GM19193 (cell line): Measurements from ENCODE around the gene SEMA6A.

Experiments used
- POLR2A ChIP-seq: IDR thresholded peaks from 4 replicates; pipeline ENCODE4 v1.6.1; 2011; ENCODE audit not compliant: insufficient read depth, insufficient read length; ENCODE audit errors: extremely low read depth

Gene SEMA6A

GRCh38 chr5:116506488-116506887 is 68.1 kb downstream of the SEMA6A start:
- no peak for TF ChIP-seq POLR2A

DNA sequence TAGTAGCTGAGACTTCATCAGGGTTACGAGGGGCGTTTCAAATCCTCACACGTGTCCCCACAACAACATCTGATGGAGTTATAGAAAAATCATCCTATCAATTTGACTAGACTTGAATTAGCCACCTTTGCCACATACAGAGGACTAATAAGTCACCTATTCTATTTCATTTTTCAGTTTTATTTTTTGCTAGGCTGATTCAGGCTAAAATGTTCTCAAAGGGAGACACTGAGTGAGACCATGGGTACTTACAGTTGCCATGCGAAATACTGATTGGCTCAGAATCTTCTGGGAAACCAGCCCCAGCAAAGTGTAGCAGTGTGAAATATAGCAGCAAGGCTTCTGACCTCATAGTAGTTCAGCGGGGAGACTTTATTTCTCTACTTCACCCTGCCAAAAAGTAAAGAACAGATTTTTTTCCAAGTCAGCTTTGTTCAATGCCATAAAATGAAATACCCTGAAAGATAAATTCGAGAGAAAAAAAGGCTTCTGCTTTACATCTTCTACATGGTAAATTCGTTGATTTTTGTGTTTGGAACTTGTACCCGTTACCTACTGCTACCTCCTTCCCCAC is 69.9 kb downstream of the SEMA6A start:
- no peak for TF ChIP-seq POLR2A

GRCh38 chr5:116502616-116503015 is 72.0 kb downstream of the SEMA6A start:
- TF ChIP-seq POLR2A: no peak

- no peak for TF ChIP-seq POLR2A
These were observed 72.5 kb downstream of the SEMA6A start for GRCh38 chr5:116502138-116502537.

- TF ChIP-seq POLR2A: no peak
These were observed 76.0 kb downstream of the SEMA6A start for GRCh38 chr5:116498503-116499048.

DNA sequence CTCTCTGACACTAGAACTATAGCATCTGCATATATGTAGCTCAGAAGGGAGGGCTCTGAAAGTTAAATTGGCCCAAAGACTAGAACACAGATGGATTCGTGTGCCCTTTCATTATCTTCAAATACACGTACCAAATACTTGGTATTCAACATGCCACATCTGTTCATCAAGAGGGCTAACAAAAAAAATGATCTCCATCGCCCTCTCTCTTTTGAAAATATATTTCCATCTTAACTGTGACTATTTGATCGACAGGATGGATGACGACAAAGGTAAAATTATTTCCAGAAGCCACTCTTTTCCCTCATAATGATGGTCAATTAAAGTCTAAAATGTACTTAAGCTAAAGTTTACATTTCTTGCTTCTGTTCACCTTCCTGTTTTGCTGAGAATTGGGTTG is 77.0 kb downstream of the SEMA6A start:
- TF ChIP-seq POLR2A: no peak

GRCh38 chr5:116495786-116496357 is 78.8 kb downstream of the SEMA6A start:
- TF ChIP-seq POLR2A: no peak

DNA sequence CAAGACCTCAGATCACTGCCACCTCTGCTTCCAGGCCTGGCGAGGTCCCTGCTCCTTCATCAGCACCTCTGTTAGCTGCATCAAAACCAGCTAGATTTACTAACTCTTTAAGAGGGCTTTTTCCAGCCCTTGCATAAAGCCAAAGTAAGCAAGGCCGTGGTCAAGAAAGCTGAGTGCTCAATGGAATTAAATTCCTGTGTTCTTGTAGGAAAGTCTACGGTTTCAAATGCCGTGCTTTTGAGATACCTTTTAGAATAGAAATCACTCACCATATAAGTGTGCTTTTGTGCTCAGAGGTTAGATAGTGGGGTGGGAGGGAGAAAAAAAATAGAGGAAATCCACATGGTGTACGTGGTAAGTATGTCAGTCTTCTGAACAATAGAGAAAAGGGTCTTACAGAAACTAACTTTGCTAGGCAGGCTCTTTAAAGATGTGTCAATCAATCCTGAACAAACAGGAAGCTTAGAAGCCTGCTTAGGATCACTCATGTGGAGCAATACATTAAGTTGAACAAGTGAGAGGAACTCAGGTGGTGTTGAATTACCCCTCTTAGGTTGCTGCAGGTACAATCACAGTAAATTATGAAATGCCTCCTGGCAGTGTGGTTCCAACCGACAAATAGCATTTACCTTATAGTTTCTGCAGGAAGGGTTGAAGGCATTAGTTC is 79.7 kb downstream of the SEMA6A start:
- TF ChIP-seq POLR2A: no peak

- no peak for TF ChIP-seq POLR2A
These were observed 81.8 kb downstream of the SEMA6A start for GRCh38 chr5:116492776-116493175.

DNA sequence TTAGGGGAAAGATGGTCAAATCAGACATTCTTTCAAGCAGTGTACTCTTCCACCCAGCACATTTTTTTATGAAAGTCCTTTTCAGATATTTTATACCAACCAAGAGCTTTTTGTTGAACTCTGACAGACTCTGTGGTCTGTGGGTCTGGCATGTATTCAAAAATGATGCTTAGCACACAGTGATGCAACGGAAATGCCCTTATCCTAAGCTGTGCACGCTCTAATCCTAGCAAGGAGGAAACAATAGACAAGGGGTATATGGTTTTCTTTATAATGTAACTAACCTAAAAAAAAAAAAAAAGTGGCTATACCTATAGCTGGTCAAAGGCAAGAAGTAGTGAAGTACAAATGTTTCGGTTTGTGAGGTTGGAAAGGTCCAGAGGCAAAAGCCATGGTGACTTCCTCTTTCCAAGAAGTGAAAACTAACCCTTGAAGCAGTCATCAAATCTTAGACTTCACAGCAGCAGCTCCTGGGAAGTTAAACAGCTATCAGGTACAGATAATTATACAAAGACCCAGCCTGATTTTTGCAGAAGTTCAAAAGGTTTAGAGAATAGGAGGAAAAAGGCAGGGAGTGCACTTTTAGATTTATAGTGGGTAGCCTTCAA is 82.5 kb downstream of the SEMA6A start:
- TF ChIP-seq POLR2A: no peak

GRCh38 chr5:116488356-116489041 is 86.1 kb downstream of the SEMA6A start:
- no peak for TF ChIP-seq POLR2A

GRCh38 chr5:116487045-116487444 is 87.6 kb downstream of the SEMA6A start:
- TF ChIP-seq POLR2A: no peak

DNA sequence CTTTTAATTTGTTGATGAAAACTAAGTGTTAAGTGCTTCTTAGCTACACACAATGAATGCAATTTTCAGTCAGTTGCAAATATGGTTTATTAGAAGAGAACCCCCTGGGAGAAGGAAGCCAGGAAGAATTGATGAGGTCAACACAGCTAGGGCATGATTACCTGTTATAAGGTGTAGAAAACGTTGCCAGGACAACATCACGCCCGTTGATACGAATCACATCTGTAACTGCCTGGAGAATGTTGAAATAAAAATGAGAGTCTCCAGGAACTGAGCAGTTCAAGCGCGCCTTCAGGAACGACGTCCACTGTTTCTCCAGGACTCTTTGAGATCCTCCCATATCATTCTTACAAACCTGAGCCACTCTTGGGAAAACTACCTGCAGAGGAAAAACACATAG is 88.0 kb downstream of the SEMA6A start:
- no peak for TF ChIP-seq POLR2A

GRCh38 chr5:116484645-116485044 is 90.0 kb downstream of the SEMA6A start:
- TF ChIP-seq POLR2A: no peak

DNA sequence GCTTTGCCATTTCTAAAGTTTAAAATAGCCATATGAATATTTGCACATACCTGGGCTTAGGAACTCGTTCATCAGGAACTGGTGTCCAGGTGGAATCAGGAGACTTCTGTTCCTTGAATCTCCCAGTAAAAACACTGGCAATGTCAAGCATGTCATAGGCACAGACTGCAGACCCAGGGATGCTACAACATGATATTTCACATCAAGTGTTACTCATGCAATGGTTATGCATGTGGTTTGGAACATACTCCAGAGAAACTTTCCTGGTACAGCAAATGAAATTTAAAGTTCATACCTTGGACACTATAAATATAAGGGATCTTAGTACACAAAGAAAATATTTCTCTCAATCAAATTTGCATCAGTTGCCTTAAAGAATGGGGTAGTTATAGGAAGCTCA is 92.2 kb downstream of the SEMA6A start:
- TF ChIP-seq POLR2A: no peak

GRCh38 chr5:116480894-116481510 is 93.6 kb downstream of the SEMA6A start:
- no peak for TF ChIP-seq POLR2A
